Lower leg skin (tissue), 3 donors: ENCODE data around the gene GRM8.

Experiments
- CTCF ChIP-seq, 3 donors: fragments of 450-650 bp; IDR thresholded peaks; one replicate each; pipeline ENCODE4 v1.5.1; 2016; ENCODE audit warnings: antibody characterized with exemption in 3 of 3, mild to moderate bottlenecking in 3 of 3, moderate library complexity in 2 of 3
- POLR2A ChIP-seq, 2 donors: fragments of 450-650 bp; IDR thresholded peaks; one replicate each; pipeline ENCODE4 v1.6.1; 2016 to 2017; ENCODE audit warnings: antibody characterized with exemption in 2 of 2, mild to moderate bottlenecking in 1 of 2, moderate library complexity in 1 of 2

GRCh38 chr7:126700807-126701604 lies 551.7 kb downstream of the GRM8 start:
- TF ChIP-seq CTCF (IDR thresholded peaks at IDR 0.05) (no peak), POLR2A (IDR thresholded peaks at IDR 0.05) (no peak)
